ENCODE data around the gene MRPL33. TPM values are rescaled to one million over a fixed set of nuclear protein-coding genes. Genes with fewer than 3 reads are reported as not detected.

The MRPL33 gene
- total RNA-seq, 4 donors from 2014 or later = 72.1 to 138 (median 82.6) TPM

GRCh38 chr2:27728081-27728858, 43.2 kb upstream of the MRPL33 start:
- no peak for TF ChIP-seq CTCF (IDR thresholded peaks at IDR 0.05; ENCODE audit: low read depth)

GRCh38 chr2:27729198-27729597, 42.3 kb upstream of the MRPL33 start:
- TF ChIP-seq CTCF (IDR thresholded peaks at IDR 0.05; ENCODE audit: low read depth) = no peak

DNA sequence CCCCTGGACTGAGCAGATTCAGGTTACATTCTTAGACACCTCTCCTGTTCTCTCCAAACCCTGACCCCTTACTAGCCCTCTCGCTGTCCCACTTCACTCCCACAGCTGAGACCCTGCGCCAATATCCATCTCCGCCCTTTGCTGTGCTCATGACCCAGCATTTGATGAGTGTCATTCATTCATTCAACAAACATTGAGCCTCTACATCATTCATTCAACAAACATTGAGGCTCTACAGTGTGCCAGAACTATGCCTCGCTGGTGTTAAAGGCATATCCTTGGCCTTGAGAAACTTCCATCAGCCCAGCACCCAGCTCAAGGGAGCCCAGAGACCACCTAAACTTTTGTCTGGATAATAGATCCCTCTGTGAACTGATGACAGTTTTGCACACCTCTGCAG, 41.9 kb upstream of the MRPL33 start:
- no peak for TF ChIP-seq CTCF (IDR thresholded peaks at IDR 0.05; ENCODE audit: low read depth)

GRCh38 chr2:27730261-27730662, 41.3 kb upstream of the MRPL33 start:
- TF ChIP-seq CTCF (IDR thresholded peaks at IDR 0.05; ENCODE audit: low read depth) = no peak

DNA sequence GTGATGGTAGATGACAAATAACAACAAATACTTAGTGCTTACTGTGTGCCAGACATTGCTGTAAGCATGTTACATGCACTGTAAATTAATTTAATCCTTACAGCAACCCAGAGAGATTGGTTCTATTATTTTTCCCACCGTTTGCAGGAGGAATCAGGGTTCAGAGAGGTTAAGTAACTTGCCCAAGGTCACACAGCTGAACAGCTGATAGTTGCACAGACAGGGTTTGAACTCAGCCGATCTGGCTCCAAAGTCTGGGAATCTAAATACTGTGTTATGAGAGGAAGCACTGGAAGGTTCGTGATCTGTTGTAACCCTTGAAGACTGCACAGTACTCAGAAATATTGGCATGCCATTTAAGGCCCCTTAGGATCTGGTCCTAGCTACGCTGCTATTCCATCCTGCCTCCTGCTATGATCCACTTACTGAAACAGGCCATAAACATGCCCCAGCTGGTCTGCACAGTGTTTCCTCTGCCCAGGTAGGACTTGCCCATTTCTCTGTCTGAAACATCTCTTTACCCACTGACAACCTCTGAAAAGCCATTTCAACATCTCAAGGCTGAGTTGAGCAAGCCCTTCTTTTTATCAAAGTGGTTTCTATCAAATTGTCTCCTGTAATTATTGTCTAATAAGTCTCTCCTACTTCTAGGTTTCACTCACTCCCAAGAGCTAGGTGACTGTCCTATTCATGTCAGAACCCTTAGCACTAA, 40.4 kb upstream of the MRPL33 start:
- TF ChIP-seq CTCF (IDR thresholded peaks at IDR 0.05; ENCODE audit: low read depth) = no peak

DNA sequence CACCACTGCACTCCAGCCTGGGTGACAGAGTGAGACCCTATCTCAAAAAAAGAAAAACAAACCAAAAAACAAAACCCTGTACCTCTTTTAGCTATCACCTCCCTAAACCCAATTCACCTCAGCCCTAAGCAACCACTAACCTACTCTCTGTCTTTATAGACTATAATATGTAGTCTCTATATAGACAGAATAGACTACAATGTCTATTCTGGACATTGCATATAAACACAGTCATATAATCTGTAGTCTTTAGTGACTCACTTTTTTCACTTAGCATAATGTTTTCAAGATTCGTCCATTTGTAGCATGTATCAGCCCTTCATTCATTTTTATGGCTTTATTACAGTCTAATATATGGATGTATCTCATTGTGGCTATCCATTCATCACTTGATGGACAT, 37.2 kb upstream of the MRPL33 start:
- no peak for TF ChIP-seq CTCF (IDR thresholded peaks at IDR 0.05; ENCODE audit: low read depth)

GRCh38 chr2:27735263-27735904, 36.1 kb upstream of the MRPL33 start:
- no peak for TF ChIP-seq CTCF (IDR thresholded peaks at IDR 0.05; ENCODE audit: low read depth)
